ENCODE results near the gene ANKS1B.
"Not testable (repeated sequence)": the region's sequence is repeated elsewhere in the genome, so short reads cannot be mapped to it uniquely, and the experiment has no call there.

Gene ANKS1B

DNA sequence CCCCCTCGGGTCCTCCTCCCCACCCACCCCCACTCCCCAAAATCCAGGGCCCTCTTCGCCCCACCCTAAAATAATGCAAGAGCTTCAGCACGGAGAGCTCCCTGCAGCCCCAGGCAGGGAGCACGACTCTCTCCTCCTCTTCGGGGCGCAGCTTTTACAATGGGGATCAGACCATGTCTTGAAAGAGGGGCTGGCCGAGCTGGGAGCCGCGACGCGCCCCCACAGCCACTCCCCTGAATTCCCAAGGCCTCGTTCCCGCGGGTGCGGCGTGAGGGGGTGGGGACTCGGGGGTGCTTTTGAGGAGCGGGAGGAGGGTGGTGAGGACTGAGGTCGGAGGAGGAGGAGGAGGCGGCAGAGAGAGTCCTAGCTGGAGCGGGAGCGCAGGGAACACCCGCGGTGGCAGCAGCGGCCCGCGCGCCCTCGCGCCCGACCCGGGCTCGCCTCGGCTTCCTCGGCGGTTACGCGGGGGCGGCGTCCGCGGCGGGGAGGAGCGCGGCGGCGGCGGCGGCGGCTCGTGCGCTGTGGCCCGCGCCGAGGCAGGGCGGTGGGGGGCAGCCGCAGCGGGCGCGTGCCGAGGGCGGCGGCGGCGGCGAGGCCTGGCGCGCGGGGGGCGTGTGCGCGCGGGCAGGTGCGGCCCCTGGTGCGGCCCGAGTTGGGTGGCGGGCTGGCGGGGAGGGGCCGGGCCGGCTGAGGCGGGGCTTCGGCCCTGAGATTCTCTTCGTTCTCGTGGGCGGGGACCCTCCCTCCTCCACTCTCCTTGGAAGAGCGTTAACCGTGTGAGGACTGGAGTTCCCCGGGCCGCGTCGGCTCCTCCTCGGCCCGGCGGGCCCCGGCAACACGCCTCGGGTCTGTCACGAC, at the start of gene ANKS1B:
ANKS1B (minus strand) TSS at position 666 of the 858 bp plus-strand sequence. CDS start 699 bp downstream, outside the sequence.
- DNase-seq (ENCODE audit: low spot score), result peak; percentile 29

DNA sequence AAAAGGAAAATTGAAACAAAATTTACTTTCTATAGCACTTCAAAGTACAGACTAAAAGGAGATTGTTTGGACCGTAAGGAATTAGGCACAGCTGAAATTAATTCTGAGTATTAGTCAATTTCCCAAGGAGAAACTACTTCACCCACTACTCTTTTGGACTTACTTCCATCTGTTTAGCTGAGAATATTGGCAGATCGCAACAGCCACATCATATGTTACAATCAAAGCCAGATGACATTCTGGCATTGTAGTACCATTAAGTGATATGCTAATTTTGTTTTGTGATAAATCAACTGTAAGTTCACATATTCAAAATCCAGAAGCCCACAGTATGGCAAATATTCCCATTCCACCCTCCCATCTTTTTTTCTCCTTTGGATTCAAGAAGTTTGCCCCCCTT, 47.1 kb upstream of the ANKS1B start:
- no peak for DNase-seq (ENCODE audit: low spot score)

DNA sequence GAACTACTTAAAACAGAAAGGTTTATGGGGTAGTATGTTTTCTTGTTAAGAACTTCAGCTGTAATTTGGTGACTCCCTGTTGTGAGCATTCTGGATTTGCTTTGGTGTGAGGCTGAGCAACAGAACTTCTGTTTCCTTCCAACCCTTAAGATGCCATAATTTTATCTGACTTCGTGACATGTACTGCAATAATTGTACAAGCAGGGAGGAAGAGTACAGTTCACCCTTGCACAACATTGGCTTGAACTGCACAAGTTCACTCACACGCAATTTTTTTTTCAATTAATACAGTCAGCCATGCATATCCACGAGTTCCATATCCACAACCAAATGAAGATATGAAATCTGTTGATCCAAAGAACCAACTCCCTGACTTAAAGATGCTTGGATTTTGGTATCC, 42.9 kb upstream of the ANKS1B start:
- no peak for DNase-seq (ENCODE audit: low spot score)

DNA sequence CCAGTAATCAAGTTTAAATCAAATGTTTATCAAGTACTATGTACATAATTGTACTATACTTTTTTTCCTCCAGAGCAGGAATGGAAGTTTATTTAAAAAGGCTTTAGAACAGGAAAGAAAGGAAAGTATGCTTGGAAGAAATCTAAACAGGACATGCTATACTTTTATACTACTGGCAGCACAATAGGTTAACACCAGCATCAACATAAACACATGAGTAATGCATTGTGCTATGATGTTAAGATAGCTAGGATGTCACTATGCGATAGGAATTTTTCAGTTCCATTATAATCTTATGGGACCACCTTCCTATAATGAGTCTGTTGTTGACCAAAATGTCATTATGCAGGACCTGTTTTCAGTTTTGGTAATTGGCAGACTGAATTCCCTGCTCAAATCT, 41.5 kb upstream of the ANKS1B start:
- DNase-seq (ENCODE audit: low spot score), result no peak

DNA sequence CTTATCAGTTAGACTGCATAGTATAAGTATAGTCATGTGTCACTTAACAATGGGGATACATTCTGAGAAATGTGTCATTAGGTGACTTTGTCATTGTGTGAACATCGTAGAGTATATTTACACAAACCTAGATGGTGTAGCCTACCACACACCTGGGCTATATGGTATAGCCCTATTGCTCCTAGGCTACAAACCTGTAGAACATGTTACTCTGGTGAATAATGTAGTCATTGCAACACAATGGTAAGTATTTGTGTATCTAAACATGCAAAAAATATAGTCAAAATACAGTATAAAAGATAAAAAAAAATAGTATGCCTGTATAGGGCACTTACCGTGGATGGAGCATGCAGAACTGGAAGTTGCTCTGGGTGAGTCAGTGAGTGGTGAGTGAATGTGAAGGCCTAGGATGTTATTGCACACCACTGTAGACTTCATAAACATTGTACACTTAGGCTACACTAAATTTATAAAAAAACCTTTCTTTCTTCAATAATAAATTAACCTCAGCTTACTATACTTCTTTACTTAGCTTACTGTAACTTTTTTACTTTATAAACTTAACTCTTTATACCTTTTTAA, 40.3 kb upstream of the ANKS1B start:
- DNase-seq (ENCODE audit: low spot score), result no peak

DNA sequence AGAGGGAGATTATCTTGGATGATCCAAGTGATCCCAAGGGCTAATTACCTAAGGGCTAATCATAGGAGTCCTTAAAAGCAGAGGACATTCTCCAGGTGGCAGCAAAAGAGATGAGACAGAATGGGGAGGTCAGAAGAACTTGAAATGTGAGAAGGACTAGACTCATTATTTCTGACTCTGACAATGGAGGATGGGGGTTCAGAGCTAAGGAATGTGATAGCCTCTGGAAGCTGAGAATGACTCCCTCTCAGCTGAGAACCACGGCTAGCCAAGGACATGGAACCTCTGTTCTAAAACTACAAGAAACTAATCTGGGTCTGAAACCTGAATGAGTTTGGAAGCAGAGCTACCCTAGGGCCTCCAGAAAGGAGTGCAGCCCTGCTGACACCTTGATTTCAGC, 35.6 kb upstream of the ANKS1B start:
- no peak for DNase-seq (ENCODE audit: low spot score)

DNA sequence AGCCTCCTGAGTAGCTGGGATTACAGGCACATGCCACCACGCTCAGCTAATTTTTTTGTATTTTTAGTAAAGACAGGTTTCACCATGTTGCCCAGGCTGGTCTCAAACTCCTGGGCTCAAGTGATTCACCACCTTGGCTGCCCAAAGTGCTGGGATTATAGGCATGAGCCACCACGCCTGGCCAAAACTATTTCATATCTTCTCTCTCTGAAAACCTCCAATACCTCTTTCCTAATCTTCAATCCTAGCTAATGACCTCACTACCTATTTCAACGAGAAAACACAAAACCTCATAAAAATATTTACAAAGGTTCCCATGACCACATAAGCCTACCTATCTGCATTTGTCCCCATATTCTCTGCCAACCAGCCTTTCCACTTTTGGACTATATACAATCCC, 32.3 kb upstream of the ANKS1B start:
- no peak for DNase-seq (ENCODE audit: low spot score)

DNA sequence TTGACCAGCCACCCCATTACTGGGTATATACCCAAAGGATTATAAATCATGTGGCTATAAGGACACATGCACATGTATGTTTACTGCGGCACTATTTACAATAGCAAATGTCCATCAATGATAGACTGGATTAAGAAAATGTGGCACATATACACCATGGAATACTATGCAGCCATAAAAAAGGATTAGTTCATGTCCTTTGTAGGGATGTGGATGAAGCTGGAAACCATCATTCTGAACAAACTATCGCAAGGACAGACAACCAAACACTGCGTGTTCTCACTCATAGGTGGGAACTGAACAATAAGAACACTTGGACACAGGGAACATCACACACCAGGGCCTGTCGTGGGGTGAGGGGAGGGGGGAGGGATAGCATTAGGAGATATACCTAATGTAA, 31.6 kb upstream of the ANKS1B start:
- not testable (repeated sequence) for DNase-seq (ENCODE audit: low spot score)

DNA sequence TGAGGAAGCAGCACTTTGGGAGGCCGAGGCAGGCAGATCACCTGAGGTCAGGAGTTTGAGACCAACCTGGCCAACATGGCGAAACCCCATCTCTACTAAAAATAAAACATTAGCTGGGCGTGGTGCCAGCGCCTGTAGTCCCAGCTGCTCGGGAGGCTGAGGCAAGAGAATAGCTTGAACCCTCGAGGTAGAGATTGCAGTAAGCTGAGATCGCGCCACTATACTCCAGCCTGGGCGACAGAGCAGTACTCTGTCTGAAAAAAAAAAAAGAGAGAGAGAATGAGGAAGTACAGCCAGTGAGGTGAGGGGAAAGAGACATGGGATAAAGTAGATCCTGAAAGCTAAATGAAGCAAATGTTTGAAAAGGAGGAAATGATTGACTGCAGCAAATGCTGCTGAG, 21.1 kb upstream of the ANKS1B start:
- DNase-seq (ENCODE audit: low spot score), result not testable (repeated sequence)

DNA sequence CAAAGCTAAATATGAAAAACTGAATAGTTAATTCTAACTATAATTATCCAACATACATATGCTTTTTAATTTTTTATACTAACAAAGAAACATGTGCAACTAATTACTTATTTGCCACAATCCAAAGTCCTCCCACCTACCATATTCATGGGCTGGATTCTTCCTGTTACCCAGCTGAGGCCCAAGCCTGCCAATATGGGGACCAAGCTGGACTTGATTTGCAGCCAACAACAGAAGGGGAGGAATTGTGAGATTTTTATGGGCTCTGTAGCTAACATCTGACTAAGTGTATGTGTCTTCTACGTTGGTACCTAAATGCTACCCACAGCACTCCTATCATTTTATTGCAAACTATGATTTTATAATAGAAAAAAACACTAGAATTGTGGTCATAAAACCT, 13.1 kb upstream of the ANKS1B start:
- DNase-seq (ENCODE audit: low spot score), result no peak

DNA sequence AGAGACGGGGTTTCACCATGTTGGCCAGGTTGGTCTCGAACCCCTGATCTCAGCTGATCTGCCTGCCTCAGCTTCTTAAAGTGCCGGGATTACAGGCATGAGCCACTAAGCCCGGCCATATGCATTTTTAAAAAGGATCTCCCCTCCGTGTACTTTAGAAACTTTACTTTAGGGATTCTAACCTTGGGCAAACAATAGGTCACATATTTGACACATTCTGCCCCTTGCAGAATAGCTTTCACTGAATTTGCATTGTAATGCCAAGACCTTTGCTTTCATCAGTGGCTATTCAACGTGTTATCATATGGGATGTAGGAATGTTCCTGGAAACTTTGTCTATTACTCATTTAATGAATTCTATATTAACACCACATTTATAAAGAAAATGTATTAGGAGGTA, 11.4 kb upstream of the ANKS1B start:
- DNase-seq (ENCODE audit: low spot score), result no peak

DNA sequence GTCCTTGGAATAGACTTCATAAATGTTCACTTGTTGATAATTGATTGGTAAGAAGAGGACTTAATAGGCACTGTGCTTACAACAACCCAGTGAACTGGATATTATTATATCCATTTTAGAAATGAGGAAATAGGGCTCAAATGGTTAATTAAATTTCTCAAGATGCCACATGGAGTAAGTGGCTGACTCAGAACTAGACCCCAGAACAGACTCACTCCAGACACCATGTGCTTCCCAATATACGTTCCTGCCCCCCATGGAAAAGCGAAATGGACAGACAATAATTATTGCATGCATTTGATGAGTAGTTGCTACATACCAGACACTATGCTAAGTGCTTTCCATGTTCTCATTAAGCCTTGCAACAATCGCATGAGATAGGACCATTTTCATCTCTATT, 895 bp upstream of the ANKS1B start:
- no peak for DNase-seq (ENCODE audit: low spot score)

DNA sequence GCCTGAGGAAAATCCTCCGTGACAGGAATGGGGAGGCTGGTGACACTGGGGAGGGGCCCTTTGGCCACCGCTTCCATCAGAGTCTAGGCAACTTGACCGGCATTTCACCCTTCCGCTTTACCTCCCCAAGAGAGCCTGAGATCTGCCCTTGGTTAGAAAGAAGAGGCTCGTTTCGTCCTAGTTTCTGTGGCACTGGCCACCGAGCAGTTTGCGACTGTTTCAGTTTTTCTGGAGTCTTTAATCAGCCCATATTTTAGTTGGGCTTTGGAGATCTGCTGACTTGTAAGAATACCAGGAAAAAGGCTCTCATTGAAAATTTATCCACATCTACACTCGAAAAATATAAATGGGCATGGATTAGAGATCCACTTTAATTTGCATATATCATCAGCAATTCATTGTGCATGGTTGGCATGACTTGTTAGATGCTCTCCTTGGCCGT, 414 bp upstream of the ANKS1B start:
- no peak for DNase-seq (ENCODE audit: low spot score)

DNA sequence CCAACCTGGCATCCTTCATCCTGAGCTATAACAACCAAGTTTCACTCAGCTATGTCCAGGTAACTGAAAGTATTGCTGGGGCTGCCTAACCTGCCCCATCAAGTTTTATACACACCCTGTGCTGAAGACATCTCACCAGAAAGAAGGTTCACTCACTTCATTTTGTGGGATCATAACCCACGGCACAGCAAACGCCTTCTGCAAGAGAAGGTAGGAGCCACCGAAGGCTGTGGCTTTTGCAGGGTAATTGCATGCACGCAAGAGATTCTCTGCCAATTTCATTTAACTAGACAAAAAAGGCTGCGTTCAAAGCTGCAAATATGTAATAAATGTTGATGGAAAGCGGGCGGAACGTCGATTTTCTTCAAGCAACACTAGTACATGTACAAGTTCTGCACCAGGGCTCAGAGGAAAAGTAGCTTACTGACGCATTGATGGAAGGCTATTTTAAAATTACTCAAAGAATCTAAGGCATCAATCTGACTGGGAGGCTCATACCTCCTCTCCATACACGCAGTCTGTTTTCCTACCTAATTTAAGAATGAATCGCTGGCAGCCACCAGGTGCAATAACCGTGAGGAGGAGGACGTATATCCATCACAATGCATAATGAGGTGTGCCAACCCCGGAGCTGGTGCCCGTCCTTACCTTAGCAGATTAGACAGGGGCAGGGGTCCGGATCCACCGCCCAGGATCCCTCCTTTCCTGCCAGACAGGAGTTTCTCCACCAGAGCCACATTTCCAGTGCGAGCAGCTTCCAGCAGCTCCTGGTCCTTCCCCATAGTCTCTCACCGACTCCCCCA, 1.1 kb downstream of the ANKS1B start:
- DNase-seq (ENCODE audit: low spot score), result no peak

DNA sequence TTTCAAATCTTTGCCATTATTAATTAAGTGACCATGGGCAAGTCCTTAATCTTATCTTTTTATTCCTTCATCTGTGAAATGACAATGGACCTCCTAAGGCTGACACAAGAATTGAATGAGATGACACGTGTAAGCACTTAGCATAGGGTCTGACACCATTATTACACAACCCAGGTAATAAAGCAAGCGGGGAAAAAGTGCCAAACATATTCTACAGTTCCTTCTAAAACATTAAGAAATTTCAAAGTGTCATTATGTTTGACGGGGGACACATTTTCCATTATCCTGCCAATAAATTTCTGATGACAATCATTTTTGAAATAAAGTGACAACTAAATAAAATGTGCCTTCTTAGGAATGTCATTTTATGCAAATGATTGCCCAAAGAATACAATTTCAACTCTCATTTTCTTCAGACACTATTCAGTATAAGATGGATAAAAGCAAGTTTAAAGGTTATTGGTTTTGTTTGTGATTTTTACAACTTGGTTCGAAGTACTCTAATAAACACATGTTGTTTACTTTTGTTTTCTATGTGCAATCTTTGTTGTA, 3.0 kb downstream of the ANKS1B start:
- no peak for DNase-seq (ENCODE audit: low spot score)

DNA sequence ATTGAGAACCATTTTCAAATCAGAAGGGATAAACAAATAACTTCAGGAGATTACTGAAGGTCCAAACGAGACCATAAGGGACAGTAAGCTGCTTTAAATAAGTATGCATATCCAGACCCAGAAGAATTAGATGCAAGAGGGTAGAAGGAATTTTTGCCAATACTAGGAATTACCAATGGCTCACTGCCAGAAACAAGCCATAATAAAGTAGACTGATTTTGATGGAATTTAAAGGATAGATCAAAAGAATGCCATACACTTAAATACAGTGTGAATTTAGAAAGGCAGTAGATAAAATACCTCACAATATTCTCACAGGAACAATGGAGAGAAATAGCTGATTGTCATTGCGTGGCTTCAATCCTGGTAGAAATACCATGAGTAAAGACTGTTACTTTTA, 5.3 kb downstream of the ANKS1B start:
- no peak for DNase-seq (ENCODE audit: low spot score)

DNA sequence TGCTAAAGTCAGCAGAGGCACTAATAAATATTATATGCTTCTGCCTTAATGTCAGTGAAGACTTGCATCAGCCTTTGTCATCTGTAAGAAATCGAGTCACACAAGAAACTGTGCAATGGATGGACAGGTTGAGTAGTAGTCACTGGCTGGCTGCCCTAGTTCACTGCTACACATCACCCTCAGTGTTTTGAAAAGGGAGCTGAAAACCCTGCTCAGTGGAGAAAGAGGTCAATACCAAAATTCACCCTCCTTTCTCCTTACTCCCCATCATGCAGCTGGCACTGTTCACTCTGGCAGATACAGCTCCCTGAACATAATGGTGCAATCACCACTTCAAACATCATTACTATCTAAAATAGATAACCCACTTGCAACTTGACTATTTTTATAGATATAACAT, 6.6 kb downstream of the ANKS1B start:
- DNase-seq (ENCODE audit: low spot score), result no peak

DNA sequence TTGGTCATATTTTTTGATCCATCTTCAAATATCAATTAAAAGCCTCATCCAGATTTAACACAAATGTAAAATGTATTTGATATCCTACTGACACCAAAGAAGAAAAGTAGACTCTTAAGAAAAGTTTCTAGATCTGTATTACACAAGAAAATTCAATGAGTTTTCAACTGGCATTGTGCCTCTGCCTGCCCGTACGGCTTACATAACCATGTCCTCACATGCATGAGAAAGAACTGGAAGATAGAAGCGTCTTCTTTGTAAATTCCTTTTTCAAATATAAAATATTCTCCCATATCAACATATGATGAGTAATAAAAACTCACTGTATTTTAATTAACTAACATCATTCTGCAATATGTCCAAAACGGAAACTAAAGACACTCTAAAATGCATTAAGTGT, 7.2 kb downstream of the ANKS1B start:
- DNase-seq (ENCODE audit: low spot score), result no peak

DNA sequence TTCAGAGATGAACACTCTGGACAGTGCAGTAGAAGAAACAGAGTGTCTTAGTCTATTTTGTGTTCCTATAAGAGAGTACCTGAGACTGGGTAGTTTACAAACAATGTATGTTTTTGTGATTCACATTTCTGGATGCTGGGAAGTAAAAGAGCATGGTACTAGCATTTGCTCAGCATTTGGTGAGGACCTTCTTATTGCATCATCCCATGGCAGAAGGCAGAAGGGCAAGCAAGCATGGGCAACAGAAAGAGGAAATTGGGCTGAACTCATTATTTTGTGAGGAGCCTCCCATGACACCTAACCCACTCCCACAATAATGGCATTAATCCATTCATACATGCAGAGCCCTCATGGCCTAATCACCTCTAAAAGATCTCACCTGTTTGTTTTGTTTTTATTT, 8.0 kb downstream of the ANKS1B start:
- DNase-seq (ENCODE audit: low spot score), result no peak

DNA sequence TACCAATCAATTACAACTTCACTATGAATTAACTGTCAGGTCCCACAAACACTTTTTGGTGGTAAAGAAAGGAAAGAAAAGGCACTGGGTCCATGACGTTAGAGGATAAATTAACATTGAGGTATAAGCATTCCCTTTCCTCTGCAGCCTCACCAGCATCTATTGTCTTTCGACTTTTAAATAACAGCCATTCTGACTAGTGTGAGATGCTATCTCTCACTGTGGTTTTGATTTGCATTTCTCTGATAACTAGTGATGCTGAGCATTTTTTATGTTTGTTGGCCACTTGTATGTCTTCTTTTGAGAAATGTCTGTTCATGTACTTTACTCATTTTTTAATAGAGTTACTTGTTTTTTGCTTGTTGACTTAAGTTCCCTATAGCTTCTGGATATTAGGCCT, 9.4 kb downstream of the ANKS1B start:
- DNase-seq (ENCODE audit: low spot score), result no peak

DNA sequence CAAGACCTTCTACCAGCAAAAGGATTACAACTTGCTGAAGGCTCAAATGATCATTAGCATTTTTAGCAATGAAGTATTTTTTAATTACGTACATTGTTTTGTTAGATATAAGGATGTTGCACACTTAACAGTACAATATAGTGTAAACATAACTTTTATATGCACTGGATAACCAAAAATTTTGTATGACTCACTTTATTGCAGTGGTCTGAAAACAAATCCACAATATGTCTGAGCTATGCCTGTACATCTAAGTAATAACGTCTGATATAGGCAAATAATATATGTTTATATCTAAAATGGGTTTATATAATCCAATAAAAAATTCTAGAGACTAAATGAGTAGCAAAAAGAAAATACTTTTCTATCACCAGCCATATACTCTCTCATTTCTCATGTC, 10.6 kb downstream of the ANKS1B start:
- DNase-seq (ENCODE audit: low spot score), result no peak

DNA sequence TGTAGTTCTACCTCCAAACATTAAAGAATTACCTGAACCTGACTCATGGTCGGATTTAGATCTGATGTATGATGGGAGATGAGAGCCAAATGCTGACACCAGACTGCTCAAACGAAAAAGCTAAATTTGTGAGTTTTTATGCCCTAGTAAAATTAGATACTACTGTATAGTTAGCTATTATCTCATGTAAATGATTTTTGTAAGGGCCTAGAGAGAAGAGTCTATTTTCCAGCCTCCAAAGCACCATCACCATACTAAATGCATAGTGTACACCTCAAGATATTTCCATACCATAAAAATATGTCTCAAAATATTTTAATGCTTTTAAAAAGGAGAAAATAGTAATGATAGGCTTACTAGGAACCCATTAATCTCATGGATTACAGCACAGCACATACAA, 18.3 kb downstream of the ANKS1B start:
- DNase-seq (ENCODE audit: low spot score), result no peak

DNA sequence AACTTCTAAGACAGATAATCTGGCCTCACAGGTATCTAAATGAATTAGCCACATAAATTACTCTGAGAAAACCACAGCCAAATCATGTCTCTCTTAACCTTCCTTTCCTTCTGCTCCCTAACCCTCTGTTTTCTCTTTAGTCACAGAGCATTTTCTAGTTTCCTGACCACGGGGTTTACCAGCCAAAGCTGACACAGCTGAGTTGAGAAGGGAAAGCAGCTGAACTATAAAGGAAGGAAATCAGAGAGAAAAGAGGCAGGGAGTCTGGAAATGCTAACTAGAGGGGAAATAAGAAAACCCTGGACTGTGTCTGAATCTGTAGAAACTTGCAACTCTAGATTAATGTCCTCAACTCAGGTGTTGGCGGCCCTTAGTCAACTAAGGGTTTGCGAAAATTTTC, 24.4 kb downstream of the ANKS1B start:
- no peak for DNase-seq (ENCODE audit: low spot score)

Measured in hepatic stellate cell (primary cell).